ENCODE measurements around the gene ADIG.

DNA sequence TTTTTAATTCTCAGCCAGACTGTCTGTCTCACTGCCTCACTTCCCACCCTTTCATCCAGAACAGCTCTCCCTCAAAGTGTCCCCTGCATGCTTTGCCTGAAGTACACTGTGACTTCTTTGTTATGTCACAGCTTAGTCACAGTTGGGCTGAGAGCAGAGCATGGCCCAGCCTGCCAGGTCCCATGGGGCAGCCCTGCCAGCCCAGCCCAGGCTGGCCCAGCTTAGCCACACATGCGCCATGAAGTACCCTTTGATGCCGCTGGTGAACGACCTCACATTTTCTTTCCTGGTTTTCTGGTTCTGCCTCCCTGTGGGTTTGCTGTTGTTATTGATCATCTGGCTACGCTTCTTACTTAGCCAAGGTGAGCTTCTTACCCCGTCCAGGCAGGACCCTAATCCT lies at the start of gene ADIG:
- TF ChIP-seq, protein P1, sequence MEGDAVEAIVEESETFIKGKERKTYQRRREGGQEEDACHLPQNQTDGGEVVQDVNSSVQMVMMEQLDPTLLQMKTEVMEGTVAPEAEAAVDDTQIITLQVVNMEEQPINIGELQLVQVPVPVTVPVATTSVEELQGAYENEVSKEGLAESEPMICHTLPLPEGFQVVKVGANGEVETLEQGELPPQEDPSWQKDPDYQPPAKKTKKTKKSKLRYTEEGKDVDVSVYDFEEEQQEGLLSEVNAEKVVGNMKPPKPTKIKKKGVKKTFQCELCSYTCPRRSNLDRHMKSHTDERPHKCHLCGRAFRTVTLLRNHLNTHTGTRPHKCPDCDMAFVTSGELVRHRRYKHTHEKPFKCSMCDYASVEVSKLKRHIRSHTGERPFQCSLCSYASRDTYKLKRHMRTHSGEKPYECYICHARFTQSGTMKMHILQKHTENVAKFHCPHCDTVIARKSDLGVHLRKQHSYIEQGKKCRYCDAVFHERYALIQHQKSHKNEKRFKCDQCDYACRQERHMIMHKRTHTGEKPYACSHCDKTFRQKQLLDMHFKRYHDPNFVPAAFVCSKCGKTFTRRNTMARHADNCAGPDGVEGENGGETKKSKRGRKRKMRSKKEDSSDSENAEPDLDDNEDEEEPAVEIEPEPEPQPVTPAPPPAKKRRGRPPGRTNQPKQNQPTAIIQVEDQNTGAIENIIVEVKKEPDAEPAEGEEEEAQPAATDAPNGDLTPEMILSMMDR (IDR thresholded peaks at IDR 0.05), result no peak
- no peak for TF ChIP-seq POLR2A (IDR thresholded peaks at IDR 0.05)

Measured in Peyer's patch (tissue), 4 donors.